Left ventricle myocardium inferior (tissue), 1 donor: ENCODE results near the gene PPARGC1A. TPM values are rescaled to one million over a fixed set of nuclear protein-coding genes. Genes with fewer than 3 reads are reported as not detected.

Source experiments
- DNase-seq: peaks from one replicate; pipeline ENCODE4 v3.0.0-alpha.2; 2020
- H3K27ac ChIP-seq: fragments of 200-600 bp; replicated peaks from 2 replicates; pipeline ENCODE4 v1.8.0; 2021
- H3K27me3 ChIP-seq: fragments of 200-600 bp; 2 replicates; pipeline ENCODE4 v1.8.0; 2021; ENCODE audit warnings: low read depth
- H3K36me3 ChIP-seq: fragments of 200-600 bp; 2 replicates; pipeline ENCODE4 v1.8.0; 2021
- H3K4me1 ChIP-seq: fragments of 200-600 bp; 2 replicates; pipeline ENCODE4 v1.8.0; 2021
- H3K4me3 ChIP-seq: fragments of 200-600 bp; 2 replicates; pipeline ENCODE4 v1.8.0; 2021; ENCODE audit warnings: mild to moderate bottlenecking, moderate library complexity
- H3K9me3 ChIP-seq: fragments of 200-600 bp; replicated peaks from 2 replicates; pipeline ENCODE4 v1.8.0; 2021
- intact Hi-C: fragments of 100-400 bp; cut with micrococcal nuclease; formaldehyde crosslinking; loops from one replicate; pipeline ENCODE4 v1.11.0; 2022
- total RNA-seq: library from RNA; stranded (reverse); fragmentation: NEBNext Ultra II Directional; extraction: Animal tissue kit (Norgen Biotek cat#: 25700); gene quantifications from one replicate; pipeline ENCODE4 v1.2.1, GENCODE V29; 2021
- TF ChIP-seq, protein P1 (sequence below): fragments of 200-600 bp; IDR thresholded peaks from 2 replicates; pipeline ENCODE4 v1.8.0; 2021; ENCODE audit warnings: antibody characterized with exemption, mild to moderate bottlenecking, borderline replicate concordance
- donor health status: DM: no; HTN: yes; CAD: no; lungs with severe emphysema.

PPARGC1A gene
- total RNA-seq, 1 donor from 2014 or later: 108 TPM

DNA sequence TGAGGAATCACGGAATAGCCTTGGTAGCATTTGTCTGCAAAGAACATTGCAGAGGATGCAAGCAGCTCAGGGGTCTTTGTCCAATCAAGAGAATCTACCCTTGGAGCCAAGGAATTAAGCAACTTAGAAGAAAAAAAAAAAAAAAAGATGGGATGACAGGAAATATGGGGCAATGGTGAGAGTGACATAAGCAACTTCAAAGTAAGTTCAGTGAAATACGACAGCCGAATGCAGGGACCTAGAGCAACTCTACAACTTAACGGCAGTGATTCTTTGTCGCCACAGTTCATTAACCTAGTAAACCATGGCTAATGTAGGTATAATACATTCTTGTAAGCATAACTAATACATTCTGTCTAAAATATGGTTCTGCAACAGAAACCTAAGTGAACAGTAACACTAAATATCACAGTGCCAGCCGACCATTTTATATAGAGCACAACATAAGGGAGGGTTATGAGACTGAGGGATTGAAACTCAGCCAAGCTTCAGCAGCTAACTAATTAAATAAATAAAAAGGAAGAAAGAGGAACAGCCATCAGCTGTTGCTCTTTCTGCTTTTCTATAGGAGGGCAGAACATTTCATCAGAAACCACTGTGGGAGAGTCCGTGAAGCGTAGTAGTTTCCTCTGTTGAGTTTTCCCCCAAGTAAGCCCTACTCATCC, 74.7 kb downstream of the PPARGC1A start:
- H3K36me3 ChIP-seq: peaks cover 33% of the 10 kb centered on the region
- H3K27me3 ChIP-seq: no peaks in the 10 kb centered on the region
- H3K27ac ChIP-seq: no peak overlapping the region
- TF ChIP-seq, protein P1, sequence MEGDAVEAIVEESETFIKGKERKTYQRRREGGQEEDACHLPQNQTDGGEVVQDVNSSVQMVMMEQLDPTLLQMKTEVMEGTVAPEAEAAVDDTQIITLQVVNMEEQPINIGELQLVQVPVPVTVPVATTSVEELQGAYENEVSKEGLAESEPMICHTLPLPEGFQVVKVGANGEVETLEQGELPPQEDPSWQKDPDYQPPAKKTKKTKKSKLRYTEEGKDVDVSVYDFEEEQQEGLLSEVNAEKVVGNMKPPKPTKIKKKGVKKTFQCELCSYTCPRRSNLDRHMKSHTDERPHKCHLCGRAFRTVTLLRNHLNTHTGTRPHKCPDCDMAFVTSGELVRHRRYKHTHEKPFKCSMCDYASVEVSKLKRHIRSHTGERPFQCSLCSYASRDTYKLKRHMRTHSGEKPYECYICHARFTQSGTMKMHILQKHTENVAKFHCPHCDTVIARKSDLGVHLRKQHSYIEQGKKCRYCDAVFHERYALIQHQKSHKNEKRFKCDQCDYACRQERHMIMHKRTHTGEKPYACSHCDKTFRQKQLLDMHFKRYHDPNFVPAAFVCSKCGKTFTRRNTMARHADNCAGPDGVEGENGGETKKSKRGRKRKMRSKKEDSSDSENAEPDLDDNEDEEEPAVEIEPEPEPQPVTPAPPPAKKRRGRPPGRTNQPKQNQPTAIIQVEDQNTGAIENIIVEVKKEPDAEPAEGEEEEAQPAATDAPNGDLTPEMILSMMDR: no peak
- no peaks in the 10 kb centered on the region for H3K9me3 ChIP-seq
- no peak for DNase-seq
- no peak overlapping the region for H3K4me3 ChIP-seq
- peaks cover 42% of the 10 kb centered on the region for H3K4me1 ChIP-seq
- intact Hi-C loops: no loop called here

DNA sequence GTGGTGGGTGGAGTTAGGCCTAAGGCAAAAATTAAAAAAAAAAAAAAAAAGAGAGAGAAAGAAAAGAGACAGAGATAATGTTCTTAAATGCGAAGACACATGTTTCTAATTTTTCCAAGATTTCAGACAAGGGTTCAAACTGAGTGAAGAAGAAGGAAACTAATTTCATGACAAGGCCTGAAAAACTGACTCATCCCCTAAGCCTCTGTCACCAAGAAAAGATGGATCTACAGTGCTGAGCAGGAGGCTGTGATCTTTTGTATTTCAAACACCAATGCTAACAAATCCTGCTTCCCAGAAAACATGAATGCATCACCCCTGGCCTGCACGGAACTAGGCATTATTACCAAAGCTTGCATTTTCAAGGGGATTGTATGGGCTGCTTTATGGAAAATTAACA, 75.3 kb downstream of the PPARGC1A start:
- Histone ChIP-seq H3K4me1 (peaks cover 37% of the 10 kb centered on the region), H3K9me3 (no peaks in the 10 kb centered on the region), H3K27me3 (no peaks in the 10 kb centered on the region), H3K4me3 (no peak overlapping the region), H3K36me3 (peaks cover 33% of the 10 kb centered on the region), H3K27ac (no peak overlapping the region)
- DNase-seq: no peak
- intact Hi-C loops: no loop called here
- TF ChIP-seq, protein P1: no peak

DNA sequence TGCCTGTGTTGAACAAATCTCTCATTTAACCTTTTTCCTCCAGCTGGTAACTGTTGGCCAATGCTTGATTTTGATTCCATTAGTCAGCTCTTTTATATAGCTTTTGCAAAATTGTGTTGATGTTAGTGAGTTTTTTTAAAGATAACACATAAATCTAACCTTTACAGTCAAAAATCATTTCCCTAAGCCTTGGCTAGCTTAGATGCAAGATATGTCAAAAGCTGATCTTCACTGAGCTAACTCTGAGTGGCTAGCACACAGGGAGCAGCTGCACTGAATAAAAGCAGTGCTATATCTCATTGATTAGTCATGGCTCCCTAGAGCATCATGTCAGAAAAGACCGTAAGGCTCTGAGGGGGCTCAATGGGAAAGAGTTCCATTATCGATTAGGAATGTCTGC, 78.7 kb downstream of the PPARGC1A start:
- intact Hi-C loops: no loop called here
- TF ChIP-seq, protein P1: no peak
- peaks cover 33% of the 10 kb centered on the region for H3K36me3 ChIP-seq
- H3K4me1 ChIP-seq: peaks cover 21% of the 10 kb centered on the region
- DNase-seq: no peak
- H3K27me3 ChIP-seq: no peaks in the 10 kb centered on the region
- H3K4me3 ChIP-seq: no peak overlapping the region
- no peak overlapping the region for H3K27ac ChIP-seq
- no peaks in the 10 kb centered on the region for H3K9me3 ChIP-seq

DNA sequence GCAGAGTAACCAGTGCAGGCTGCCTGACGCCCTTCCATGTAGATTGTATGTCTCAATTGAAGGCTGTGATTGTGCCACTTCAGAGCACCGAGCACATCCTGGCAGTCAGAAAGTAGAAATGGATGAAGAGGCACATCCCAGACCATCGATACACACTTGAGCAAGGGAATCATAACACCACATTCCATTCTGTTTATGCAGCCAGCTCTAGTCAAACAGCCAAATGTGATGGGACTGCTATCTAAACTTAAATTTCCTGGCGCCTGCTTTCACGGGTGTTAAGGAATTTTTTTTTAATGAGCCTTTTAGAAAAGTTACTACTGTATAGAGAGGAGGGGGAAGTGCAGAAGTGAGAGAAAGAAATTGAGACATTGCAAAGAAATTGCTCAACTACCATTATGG, 84.4 kb downstream of the PPARGC1A start:
- intact Hi-C loops: no loop called here
- peak overlapping the region; percentile 3 for H3K27ac ChIP-seq

DNA sequence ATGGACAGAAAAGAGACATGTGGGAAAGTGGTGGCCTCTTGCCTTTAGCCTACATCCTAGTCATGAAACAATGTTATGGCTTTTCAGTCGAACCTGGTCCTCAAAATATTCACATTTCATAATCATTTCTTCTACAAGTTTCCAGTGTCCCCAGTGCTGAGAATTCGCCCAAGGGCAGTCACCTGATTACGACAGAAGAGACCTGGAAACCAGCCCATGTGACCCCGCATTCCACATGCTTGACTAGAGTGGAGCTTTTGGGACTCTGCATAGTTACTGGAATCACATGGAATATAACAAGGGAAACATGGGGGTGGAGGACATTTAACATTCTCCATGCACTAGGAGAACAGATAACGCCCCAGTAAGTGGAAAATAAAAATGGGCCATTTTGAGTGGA, 100.1 kb downstream of the PPARGC1A start:
- intact Hi-C loops: no loop called here
- Histone ChIP-seq H3K4me3 (no peak overlapping the region), H3K27ac (peak overlapping the region; percentile 63), H3K27me3 (no peaks in the 10 kb centered on the region), H3K4me1 (peaks cover 27% of the 10 kb centered on the region), H3K9me3 (no peaks in the 10 kb centered on the region), H3K36me3 (no peaks in the 10 kb centered on the region)
- DNase-seq: peak; percentile 52
- TF ChIP-seq, protein P1: no peak

More for the DNA sequence above, 84.4 kb downstream of the PPARGC1A start:
- Histone ChIP-seq H3K4me1 (peaks cover 49% of the 10 kb centered on the region), H3K9me3 (no peaks in the 10 kb centered on the region), H3K27me3 (no peaks in the 10 kb centered on the region), H3K4me3 (no peak overlapping the region), H3K36me3 (peaks cover 12% of the 10 kb centered on the region)
- no peak for DNase-seq
- TF ChIP-seq, protein P1: no peak
